Prostate gland (tissue), 2 donors: Measurements from ENCODE around the gene FOXB2. TPM values are rescaled to one million over a fixed set of nuclear protein-coding genes. Genes with fewer than 3 reads are reported as not detected.
"Not testable (repeated sequence)": the region's sequence is repeated elsewhere in the genome, so short reads cannot be mapped to it uniquely, and the experiment has no call there.

Experiments
- DNase-seq: peaks from one replicate; pipeline ENCODE4 v3.0.0-alpha.2; 2019; ENCODE audit warnings: low spot score
- H3K27ac ChIP-seq, 2 donors: fragments of 200-600 bp; sonication (generic); 2 replicates each; pipeline ENCODE4 v1.5.1; 2017 to 2019
- H3K27me3 ChIP-seq: fragments of 200-600 bp; sonication (generic); replicated peaks from 2 replicates; pipeline ENCODE4 v1.5.1; 2019; ENCODE audit not compliant: insufficient read depth
- H3K36me3 ChIP-seq, 2 donors: fragments of 200-600 bp; sonication (generic); 1 replicate in 1 of 2; 2 replicates in 1 of 2; pipeline versions ENCODE4 v1.5.1 to v1.8.1; 2017 to 2019
- H3K4me1 ChIP-seq: fragments of 200-600 bp; sonication (generic); replicated peaks from 2 replicates; pipeline ENCODE4 v1.5.1; 2019
- H3K4me3 ChIP-seq, 2 donors: fragments of 200-600 bp; sonication (generic); 2 replicates each; pipeline ENCODE4 v1.5.1; 2017 to 2019
- H3K9me3 ChIP-seq: fragments of 200-600 bp; sonication (generic); 2 replicates; pipeline ENCODE4 v1.5.1; 2017
- POLR2A ChIP-seq: fragments of 450-650 bp; IDR thresholded peaks from one replicate; pipeline ENCODE4 v1.6.1; 2016; ENCODE audit warnings: antibody characterized with exemption, mild to moderate bottlenecking
- POLR2AphosphoS5 ChIP-seq: sonication (generic); formaldehyde crosslinking; IDR thresholded peaks from one replicate; pipeline ENCODE4 v1.6.1; 2017; ENCODE audit warnings: antibody characterized with exemption
- WGBS: methylation state at CpG from one replicate; pipeline ENCODE4 v1.1.5; 2018; 5-methylcytosine and 5-hydroxymethylcytosine counted together
- intact Hi-C: fragments of 100-400 bp; cut with DNase I; formaldehyde crosslinking; loops from one replicate; pipeline ENCODE4 v1.14.2; 2022
- small RNA-seq, 2 donors: library from RNA; depleted of rRNA; stranded (forward); fragments of <200 nt; gene quantifications; one replicate each; pipeline ENCODE3, GENCODE V24; 2016
- total RNA-seq, 2 donors: library from RNA; depleted of rRNA; stranded (reverse); fragments of >200 nt; gene quantifications; one replicate each; pipeline ENCODE4 v1.1.0, GENCODE V29; 2016
- TF ChIP-seq, protein P1 (sequence below), 4 experiments: fragments of 200-600 bp in 2 of 4; fragments of 450-650 bp in 2 of 4; sonication (generic) in 2 of 4; IDR thresholded peaks; 1 replicate in 3 of 4; 2 replicates in 1 of 4; pipeline ENCODE4 v1.5.1; 2016 to 2019; ENCODE audit warnings: antibody characterized with exemption in 4 of 4, mild to moderate bottlenecking in 2 of 4, moderate library complexity in 2 of 4

FOXB2 gene
- total RNA-seq, 2 donors from 2014 or later, result not detected

DNA sequence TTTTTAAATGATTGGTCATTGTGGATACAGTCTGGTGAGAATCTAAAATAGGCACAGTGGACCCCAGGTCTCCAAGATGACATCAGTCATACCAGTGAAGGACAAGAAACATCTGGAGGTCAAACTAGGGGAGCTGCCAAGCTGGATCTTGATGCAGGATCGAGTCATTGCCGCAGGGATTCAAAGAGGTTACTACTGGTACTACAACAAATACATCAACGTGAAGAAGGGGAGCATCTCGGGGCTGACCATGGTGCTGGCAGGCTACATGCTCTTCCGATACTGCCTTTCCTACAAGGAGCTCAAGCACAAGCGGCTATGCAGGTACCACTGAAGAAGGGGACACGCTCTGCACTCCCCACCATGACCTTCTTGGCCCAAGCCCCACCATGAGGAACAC is 20.9 kb downstream of the FOXB2 start:
- TF ChIP-seq POLR2AphosphoS5 (no peak), POLR2A (no peak)
- TF ChIP-seq, protein P1, sequence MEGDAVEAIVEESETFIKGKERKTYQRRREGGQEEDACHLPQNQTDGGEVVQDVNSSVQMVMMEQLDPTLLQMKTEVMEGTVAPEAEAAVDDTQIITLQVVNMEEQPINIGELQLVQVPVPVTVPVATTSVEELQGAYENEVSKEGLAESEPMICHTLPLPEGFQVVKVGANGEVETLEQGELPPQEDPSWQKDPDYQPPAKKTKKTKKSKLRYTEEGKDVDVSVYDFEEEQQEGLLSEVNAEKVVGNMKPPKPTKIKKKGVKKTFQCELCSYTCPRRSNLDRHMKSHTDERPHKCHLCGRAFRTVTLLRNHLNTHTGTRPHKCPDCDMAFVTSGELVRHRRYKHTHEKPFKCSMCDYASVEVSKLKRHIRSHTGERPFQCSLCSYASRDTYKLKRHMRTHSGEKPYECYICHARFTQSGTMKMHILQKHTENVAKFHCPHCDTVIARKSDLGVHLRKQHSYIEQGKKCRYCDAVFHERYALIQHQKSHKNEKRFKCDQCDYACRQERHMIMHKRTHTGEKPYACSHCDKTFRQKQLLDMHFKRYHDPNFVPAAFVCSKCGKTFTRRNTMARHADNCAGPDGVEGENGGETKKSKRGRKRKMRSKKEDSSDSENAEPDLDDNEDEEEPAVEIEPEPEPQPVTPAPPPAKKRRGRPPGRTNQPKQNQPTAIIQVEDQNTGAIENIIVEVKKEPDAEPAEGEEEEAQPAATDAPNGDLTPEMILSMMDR (IDR thresholded peaks at IDR 0.05), result no peak
- H3K9me3 ChIP-seq, result no peaks in the 10 kb centered on the region
- no peak for DNase-seq
- H3K27ac ChIP-seq, result no peak overlapping the region
- peaks cover 5% of the 10 kb centered on the region for H3K27me3 ChIP-seq
- WGBS, result 76% methylated on average over 7 of the region's 7 CpGs
- H3K4me1 ChIP-seq, result no peaks in the 10 kb centered on the region
- H3K36me3 ChIP-seq, result no peaks in the 10 kb centered on the region
- H3K4me3 ChIP-seq, result no peak overlapping the region
- intact Hi-C loops, result no loop called here

DNA sequence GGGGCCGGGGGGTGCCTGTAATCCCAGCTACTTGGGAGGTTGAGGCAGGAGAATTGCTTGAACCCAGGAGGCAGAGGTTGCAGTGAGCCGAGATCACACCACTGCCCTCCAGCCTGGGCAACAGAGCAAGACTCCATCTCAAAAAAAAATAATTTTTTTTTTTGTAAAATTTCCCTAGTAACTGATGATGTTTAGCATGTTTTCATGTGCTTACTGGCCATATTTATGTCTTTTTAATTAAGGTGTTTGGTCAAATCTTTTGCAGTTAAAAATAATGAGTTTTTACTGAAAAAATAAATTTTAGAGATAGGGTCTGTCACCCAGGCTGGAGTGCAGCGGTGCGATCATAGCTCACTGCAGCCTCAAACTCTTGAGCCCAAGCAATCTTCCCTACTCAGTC is 24.3 kb downstream of the FOXB2 start:
- H3K4me1 ChIP-seq, H3K4me3 ChIP-seq, H3K27ac ChIP-seq, H3K36me3 ChIP-seq, intact Hi-C loops, H3K9me3 ChIP-seq, DNase-seq, H3K27me3 ChIP-seq: not testable (repeated sequence)
- WGBS, result over 99% methylated on average over 4 of the region's 4 CpGs

DNA sequence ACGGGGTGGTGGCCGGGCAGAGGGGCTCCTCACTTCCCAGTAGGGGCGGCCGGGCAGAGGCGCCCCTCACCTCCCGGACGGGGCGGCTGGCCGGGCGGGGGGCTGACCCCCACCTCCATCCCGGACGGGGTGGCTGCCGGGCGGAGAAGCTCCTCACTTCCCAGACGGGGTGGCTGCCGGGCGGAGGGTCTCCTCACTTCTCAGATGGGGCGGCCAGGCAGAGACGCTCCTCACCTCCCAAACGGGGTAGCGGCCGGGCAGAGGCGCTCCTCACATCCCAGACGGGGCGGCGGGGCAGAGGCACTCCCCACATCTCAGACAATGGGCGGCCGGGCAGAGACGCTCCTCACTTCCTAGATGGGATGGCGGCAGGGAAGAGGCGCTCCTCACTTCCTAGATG is 41.2 kb downstream of the FOXB2 start:
- H3K27me3 ChIP-seq, H3K9me3 ChIP-seq, H3K4me3 ChIP-seq, H3K4me1 ChIP-seq, H3K27ac ChIP-seq, H3K36me3 ChIP-seq, DNase-seq, intact Hi-C loops: not testable (repeated sequence)
- 100% methylated on average over 11 of the region's 31 CpGs for WGBS

DNA sequence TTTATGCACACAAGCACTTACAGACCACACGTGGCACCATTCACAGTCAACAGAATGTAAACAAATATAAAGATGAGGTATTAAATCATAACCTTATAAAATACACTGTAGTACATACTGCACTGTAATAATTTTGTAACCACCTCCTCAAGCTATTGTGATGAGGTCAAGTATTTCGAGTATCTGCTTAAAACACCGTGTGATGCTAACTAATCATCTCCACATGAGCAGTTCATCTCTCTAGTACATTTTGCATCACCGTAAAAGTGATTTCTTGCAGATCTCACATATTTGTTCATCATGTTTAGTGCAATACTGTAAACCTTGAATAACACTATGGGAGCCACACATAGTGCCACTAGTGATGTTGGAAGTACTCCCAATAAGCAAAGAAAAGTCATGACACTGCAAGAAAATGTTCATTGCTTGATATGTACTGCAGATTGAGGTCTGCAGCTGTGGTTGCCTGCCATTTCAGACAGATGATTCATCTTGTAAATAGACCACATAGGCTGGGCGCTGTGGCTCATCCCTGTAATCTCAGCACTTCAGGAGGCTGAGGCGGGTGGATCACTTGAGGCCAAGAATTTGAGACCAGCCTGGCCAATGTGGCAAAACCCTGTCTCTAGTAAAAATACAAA is 44.3 kb downstream of the FOXB2 start:
- 59% methylated on average over 6 of the region's 6 CpGs for WGBS
- intact Hi-C loops, result no loop called here
- Histone ChIP-seq H3K36me3 (no peaks in the 10 kb centered on the region), H3K4me3 (no peak overlapping the region), H3K4me1 (no peaks in the 10 kb centered on the region), H3K27me3 (no peaks in the 10 kb centered on the region), H3K27ac (no peak overlapping the region), H3K9me3 (no peaks in the 10 kb centered on the region)
- DNase-seq, result no peak
- TF ChIP-seq, protein P1 (IDR thresholded peaks at IDR 0.05), result no peak
- TF ChIP-seq POLR2AphosphoS5 (no peak), POLR2A (no peak)

DNA sequence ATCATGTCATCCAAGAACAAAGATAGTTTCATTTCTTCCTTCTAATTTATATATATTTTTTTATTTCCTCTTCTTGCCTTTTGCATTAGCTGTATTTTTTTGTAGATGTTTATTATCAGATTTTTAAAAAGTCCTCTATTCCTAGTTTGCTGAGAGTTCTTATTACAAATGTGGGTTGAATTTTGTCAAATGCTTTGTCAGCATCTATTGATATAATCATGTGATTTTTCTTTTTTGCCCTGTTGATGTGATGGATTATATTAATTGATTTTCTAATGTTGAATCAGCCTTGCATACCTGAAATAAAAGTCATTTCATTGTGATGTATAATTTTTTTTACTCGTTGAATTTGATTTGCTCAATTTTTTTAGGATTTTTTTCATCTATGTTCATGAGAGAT is 46.9 kb downstream of the FOXB2 start:
- intact Hi-C loops, result no loop called here
- H3K9me3 ChIP-seq, result no peaks in the 10 kb centered on the region
- no peaks in the 10 kb centered on the region for H3K4me1 ChIP-seq
- H3K27me3 ChIP-seq, result no peaks in the 10 kb centered on the region
- TF ChIP-seq POLR2AphosphoS5, result no peak
- TF ChIP-seq, protein P1 (IDR thresholded peaks at IDR 0.05), result no peak
- TF ChIP-seq POLR2A, result no peak
- no peak overlapping the region for H3K4me3 ChIP-seq
- no peak for DNase-seq
- H3K27ac ChIP-seq, result no peak overlapping the region
- no peaks in the 10 kb centered on the region for H3K36me3 ChIP-seq
- WGBS, result 4% methylated on average over 1 of the region's 1 CpG

Small RNA genes within 50 kb of the gene (small RNA-seq; reads per million reads assigned to genes)
- gene ATP5MFP3, result 0 reads per million in 2 donors

Other genes with a start within 250 kb of the FOXB2 start
- 10 to 100 TPM; 58.6 to 78.9 TPM for gene PRUNE2, start 113.5 kb upstream of the FOXB2 start, total RNA-seq
- 10 to 100 TPM; 22.7 to 25.2 TPM for gene VPS13A, start 157.9 kb downstream of the FOXB2 start, total RNA-seq